ENCODE data around the gene SF1.

The SF1 gene

GRCh38 chr11:64771861-64772260 is 6.5 kb downstream of the SF1 start:
- Histone ChIP-seq H2BK5ac (ENCODE audit: low read length) (no peak overlapping the region), H3K18ac (ENCODE audit: low read length) (no peak overlapping the region), H2AFZ (ENCODE audit: low read length) (no peak overlapping the region), H3K79me1 (ENCODE audit: low read depth, low read length) (peaks cover 14% of the 10 kb centered on the region), H3K9me3 (replicated peaks in 1 of 2; ENCODE audit: control insufficient read depth in 2 of 2, insufficient read depth in 1 of 2, low read depth in 1 of 2, low read length in 2 of 2) (no peaks in the 10 kb centered on the region), H3K4me3 (ENCODE audit: low read length in 2 of 2) (no peak overlapping the region), H3K36me3 (replicated peaks in 1 of 2; ENCODE audit: control insufficient read depth in 2 of 2, insufficient read depth in 2 of 2, low read length in 2 of 2) (peaks cover 79 to 100% of the 10 kb centered on the region in 2 donors), H4K8ac (ENCODE audit: low read depth, low read length) (no peak overlapping the region), H3K27ac (replicated peaks; ENCODE audit: low read length) (no peak overlapping the region), H3K4me1 (ENCODE audit: control insufficient read depth in 2 of 2, insufficient read depth in 1 of 2, low read depth in 1 of 2, low read length in 2 of 2) (peaks cover 3 to 6% of the 10 kb centered on the region in 2 donors), H3K27me3 (ENCODE audit: control insufficient read depth in 3 of 3, insufficient read depth in 3 of 3, low read depth in 1 of 3, low read length in 3 of 3) (no peaks in the 10 kb centered on the region), H3K14ac (ENCODE audit: low read length) (no peak overlapping the region), H2AK5ac (ENCODE audit: low read depth, low read length) (no peak overlapping the region), H3K9ac (ENCODE audit: low read depth, low read length, poor library complexity) (no peak overlapping the region), H3K23ac (ENCODE audit: low read depth, low read length, poor library complexity) (no peak overlapping the region), H3K4ac (ENCODE audit: low read length) (no peak overlapping the region), H2BK15ac (ENCODE audit: low read length) (no peak overlapping the region), H3K4me2 (ENCODE audit: insufficient read depth, low read length, poor library complexity, severe bottlenecking) (no peak overlapping the region), H2BK120ac (ENCODE audit: low read depth, low read length) (no peak overlapping the region), H4K91ac (ENCODE audit: low read depth, low read length, poor library complexity) (no peak overlapping the region), H2BK12ac (ENCODE audit: low read length) (no peak overlapping the region)
- no peak for DNase-seq (ENCODE audit: low spot score)
- no CpG with 5 or more reads among the region's 2 CpGs for WGBS, 2 donors (ENCODE audit: extremely low coverage in 2 of 2, insufficient read length in 2 of 2, insufficient replicate concordance in 1 of 2)

- H3K9me3 ChIP-seq (replicated peaks in 1 of 2; ENCODE audit: control insufficient read depth in 2 of 2, insufficient read depth in 1 of 2, low read depth in 1 of 2, low read length in 2 of 2), result no peaks in the 10 kb centered on the region
- H3K14ac ChIP-seq (ENCODE audit: low read length), result no peak overlapping the region
- no peak overlapping the region for H2AFZ ChIP-seq (ENCODE audit: low read length)
- no peak overlapping the region for H3K4ac ChIP-seq (ENCODE audit: low read length)
- H3K36me3 ChIP-seq (replicated peaks in 1 of 2; ENCODE audit: control insufficient read depth in 2 of 2, insufficient read depth in 2 of 2, low read length in 2 of 2), result peaks cover 74 to 99% of the 10 kb centered on the region in 2 donors
- H2AK5ac ChIP-seq (ENCODE audit: low read depth, low read length), result no peak overlapping the region
- peaks cover 17% of the 10 kb centered on the region for H3K79me1 ChIP-seq (ENCODE audit: low read depth, low read length)
- H4K91ac ChIP-seq (ENCODE audit: low read depth, low read length, poor library complexity), result no peak overlapping the region
- no peak overlapping the region for H4K8ac ChIP-seq (ENCODE audit: low read depth, low read length)
- no peak for DNase-seq (ENCODE audit: low spot score)
- H2BK120ac ChIP-seq (ENCODE audit: low read depth, low read length), result no peak overlapping the region
- H3K4me3 ChIP-seq (ENCODE audit: low read length in 2 of 2), result no peak overlapping the region
- no peak overlapping the region for H2BK5ac ChIP-seq (ENCODE audit: low read length)
- H3K18ac ChIP-seq (ENCODE audit: low read length), result no peak overlapping the region
- H3K27me3 ChIP-seq (ENCODE audit: control insufficient read depth in 3 of 3, insufficient read depth in 3 of 3, low read depth in 1 of 3, low read length in 3 of 3), result no peaks in the 10 kb centered on the region
- no peak overlapping the region for H3K4me2 ChIP-seq (ENCODE audit: insufficient read depth, low read length, poor library complexity, severe bottlenecking)
- H3K9ac ChIP-seq (ENCODE audit: low read depth, low read length, poor library complexity), result no peak overlapping the region
- H3K23ac ChIP-seq (ENCODE audit: low read depth, low read length, poor library complexity), result no peak overlapping the region
- no peak overlapping the region for H3K27ac ChIP-seq (replicated peaks; ENCODE audit: low read length)
- no CpG with 5 or more reads among the region's 12 CpGs for WGBS, 2 donors (ENCODE audit: extremely low coverage in 2 of 2, insufficient read length in 2 of 2, insufficient replicate concordance in 1 of 2)
- no peak overlapping the region for H2BK12ac ChIP-seq (ENCODE audit: low read length)
- no peak overlapping the region for H2BK15ac ChIP-seq (ENCODE audit: low read length)
- H3K4me1 ChIP-seq (ENCODE audit: control insufficient read depth in 2 of 2, insufficient read depth in 1 of 2, low read depth in 1 of 2, low read length in 2 of 2), result peaks cover 2 to 4% of the 10 kb centered on the region in 2 donors
Observed at GRCh38 chr11:64770120-64770519, 8.2 kb downstream of the SF1 start.

GRCh38 chr11:64769283-64769682 is 9.1 kb downstream of the SF1 start:
- H3K36me3 ChIP-seq (replicated peaks in 1 of 2; ENCODE audit: control insufficient read depth in 2 of 2, insufficient read depth in 2 of 2, low read length in 2 of 2), result peaks cover 74 to 99% of the 10 kb centered on the region in 2 donors
- H3K27ac ChIP-seq (replicated peaks; ENCODE audit: low read length), result no peak overlapping the region

GRCh38 chr11:64768300-64768694 is 10.0 kb downstream of the SF1 start:
- H2AK5ac ChIP-seq (ENCODE audit: low read depth, low read length), result no peak overlapping the region
- no peak overlapping the region for H3K23ac ChIP-seq (ENCODE audit: low read depth, low read length, poor library complexity)
- H4K8ac ChIP-seq (ENCODE audit: low read depth, low read length), result no peak overlapping the region
- H4K91ac ChIP-seq (ENCODE audit: low read depth, low read length, poor library complexity), result no peak overlapping the region
- WGBS, 2 donors (ENCODE audit: extremely low coverage in 2 of 2, insufficient read length in 2 of 2, insufficient replicate concordance in 1 of 2), result no CpG with 5 or more reads among the region's 6 CpGs
- peaks cover 75 to 99% of the 10 kb centered on the region in 2 donors for H3K36me3 ChIP-seq (replicated peaks in 1 of 2; ENCODE audit: control insufficient read depth in 2 of 2, insufficient read depth in 2 of 2, low read length in 2 of 2)
- no peak overlapping the region for H2BK5ac ChIP-seq (ENCODE audit: low read length)
- no peak overlapping the region for H2BK15ac ChIP-seq (ENCODE audit: low read length)
- no peak overlapping the region for H2BK12ac ChIP-seq (ENCODE audit: low read length)
- no peak overlapping the region for H3K9ac ChIP-seq (ENCODE audit: low read depth, low read length, poor library complexity)
- peaks cover 18 to 20% of the 10 kb centered on the region in 2 donors for H3K4me1 ChIP-seq (ENCODE audit: control insufficient read depth in 2 of 2, insufficient read depth in 1 of 2, low read depth in 1 of 2, low read length in 2 of 2)
- no peak overlapping the region for H3K27ac ChIP-seq (replicated peaks; ENCODE audit: low read length)
- no peak overlapping the region for H2BK120ac ChIP-seq (ENCODE audit: low read depth, low read length)
- no peak overlapping the region for H3K4ac ChIP-seq (ENCODE audit: low read length)
- no peak overlapping the region for H3K4me2 ChIP-seq (ENCODE audit: insufficient read depth, low read length, poor library complexity, severe bottlenecking)
- H3K79me1 ChIP-seq (ENCODE audit: low read depth, low read length), result peaks cover 17% of the 10 kb centered on the region
- no peaks in the 10 kb centered on the region for H3K27me3 ChIP-seq (ENCODE audit: control insufficient read depth in 3 of 3, insufficient read depth in 3 of 3, low read depth in 1 of 3, low read length in 3 of 3)
- H3K4me3 ChIP-seq (ENCODE audit: low read length in 2 of 2), result no peak overlapping the region
- no peak overlapping the region for H3K14ac ChIP-seq (ENCODE audit: low read length)
- H3K18ac ChIP-seq (ENCODE audit: low read length), result no peak overlapping the region
- no peak for DNase-seq (ENCODE audit: low spot score)
- H3K9me3 ChIP-seq (replicated peaks in 1 of 2; ENCODE audit: control insufficient read depth in 2 of 2, insufficient read depth in 1 of 2, low read depth in 1 of 2, low read length in 2 of 2), result no peaks in the 10 kb centered on the region
- H2AFZ ChIP-seq (ENCODE audit: low read length), result no peak overlapping the region

More at GRCh38 chr11:64769283-64769682, 9.1 kb downstream of the SF1 start:
- Histone ChIP-seq H3K4me1 (ENCODE audit: control insufficient read depth in 2 of 2, insufficient read depth in 1 of 2, low read depth in 1 of 2, low read length in 2 of 2) (peaks cover 8 to 11% of the 10 kb centered on the region in 2 donors), H3K4me3 (ENCODE audit: low read length in 2 of 2) (no peak overlapping the region), H3K14ac (ENCODE audit: low read length) (no peak overlapping the region), H3K9ac (ENCODE audit: low read depth, low read length, poor library complexity) (no peak overlapping the region), H2AFZ (ENCODE audit: low read length) (no peak overlapping the region), H3K27me3 (ENCODE audit: control insufficient read depth in 3 of 3, insufficient read depth in 3 of 3, low read depth in 1 of 3, low read length in 3 of 3) (no peaks in the 10 kb centered on the region), H3K4ac (ENCODE audit: low read length) (no peak overlapping the region), H3K18ac (ENCODE audit: low read length) (no peak overlapping the region), H2AK5ac (ENCODE audit: low read depth, low read length) (no peak overlapping the region), H4K91ac (ENCODE audit: low read depth, low read length, poor library complexity) (no peak overlapping the region), H3K4me2 (ENCODE audit: insufficient read depth, low read length, poor library complexity, severe bottlenecking) (no peak overlapping the region), H4K8ac (ENCODE audit: low read depth, low read length) (no peak overlapping the region), H2BK5ac (ENCODE audit: low read length) (no peak overlapping the region), H2BK120ac (ENCODE audit: low read depth, low read length) (no peak overlapping the region), H3K23ac (ENCODE audit: low read depth, low read length, poor library complexity) (no peak overlapping the region), H3K79me1 (ENCODE audit: low read depth, low read length) (peaks cover 16% of the 10 kb centered on the region), H2BK15ac (ENCODE audit: low read length) (no peak overlapping the region), H3K9me3 (replicated peaks in 1 of 2; ENCODE audit: control insufficient read depth in 2 of 2, insufficient read depth in 1 of 2, low read depth in 1 of 2, low read length in 2 of 2) (no peaks in the 10 kb centered on the region), H2BK12ac (ENCODE audit: low read length) (no peak overlapping the region)
- no peak for DNase-seq (ENCODE audit: low spot score)
- no CpG with 5 or more reads among the region's 6 CpGs for WGBS, 2 donors (ENCODE audit: extremely low coverage in 2 of 2, insufficient read length in 2 of 2, insufficient replicate concordance in 1 of 2)
